Peyer's patch (tissue), 4 donors: ENCODE data around the gene POLR1C. TPM values are rescaled to one million over a fixed set of nuclear protein-coding genes. Genes with fewer than 3 reads are reported as not detected.
"Not testable (repeated sequence)": the region's sequence is repeated elsewhere in the genome, so short reads cannot be mapped to it uniquely, and the experiment has no call there.

Experiments
- DNase-seq, 3 donors: peaks; one replicate each; pipeline ENCODE4 v3.0.0-alpha.2; 2017 to 2019
- H3K27ac ChIP-seq, 4 donors: fragments of 200-600 bp; sonication (generic); one replicate each; pipeline ENCODE4 v1.5.1; 2016 to 2019
- H3K27me3 ChIP-seq, 2 donors: fragments of 200-600 bp; sonication (generic); one replicate each; pipeline ENCODE4 v1.5.1; 2019
- H3K36me3 ChIP-seq, 3 donors: fragments of 200-600 bp; sonication (generic); one replicate each; pipeline ENCODE4 v1.5.1; 2016 to 2019
- H3K4me1 ChIP-seq, 4 donors: fragments of 200-600 bp; sonication (generic); one replicate each; pipeline ENCODE4 v1.5.1; 2016 to 2019
- H3K4me3 ChIP-seq, 4 donors: fragments of 200-600 bp; sonication (generic); 1 replicate in 3 of 4; 2 replicates in 1 of 4; pipeline ENCODE4 v1.5.1; 2016 to 2019; ENCODE audit warnings: mild to moderate bottlenecking in 1 of 4
- H3K9me3 ChIP-seq, 4 donors: fragments of 200-600 bp; sonication (generic); one replicate each; pipeline ENCODE4 v1.5.1; 2016 to 2019; ENCODE audit warnings: mild to moderate bottlenecking in 1 of 4
- CTCF ChIP-seq, 6 experiments: fragments of 450-650 bp in 4 of 6; fragments of 200-600 bp in 2 of 6; sonication (generic) in 1 of 6; IDR thresholded peaks; one replicate each; pipeline ENCODE4 v1.5.1; 2017 to 2019; ENCODE audit warnings: antibody characterized with exemption in 6 of 6, mild to moderate bottlenecking in 3 of 6, moderate library complexity in 1 of 6
- POLR2A ChIP-seq, 2 donors: fragments of 450-650 bp; IDR thresholded peaks; one replicate each; pipeline ENCODE4 v1.5.1; 2017; ENCODE audit warnings: antibody characterized with exemption in 2 of 2, mild to moderate bottlenecking in 2 of 2, moderate library complexity in 2 of 2
- total RNA-seq, 4 donors: library from RNA; depleted of rRNA; stranded (reverse); fragments of >200 nt; gene quantifications; one replicate each; pipeline ENCODE4 v1.1.0, GENCODE V29; 2016

POLR1C gene
- total RNA-seq, 4 donors from 2014 or later, result 8.6 to 29.7 (median 16.5) TPM

- Histone ChIP-seq H3K27me3 (no peaks in the 10 kb centered on the region), H3K4me3 (no peak overlapping the region), H3K36me3 (peaks cover 0 to 77% (median 0%) of the 10 kb centered on the region in 3 donors), H3K4me1 (peaks cover 0 to 12% (median 6%) of the 10 kb centered on the region in 4 donors), H3K9me3 (no peaks in the 10 kb centered on the region), H3K27ac (no peak overlapping the region)
- TF ChIP-seq POLR2A (IDR thresholded peaks at IDR 0.05) (no peak), CTCF (IDR thresholded peaks at IDR 0.05) (no peak)
- no peak for DNase-seq
Observed at GRCh38 chr6:43521836-43522235, 4.9 kb downstream of the POLR1C start.

- Histone ChIP-seq H3K9me3 (no peaks in the 10 kb centered on the region), H3K27ac (no peak overlapping the region), H3K4me3 (no peak overlapping the region), H3K27me3 (no peaks in the 10 kb centered on the region), H3K4me1 (peaks cover 0 to 12% (median 4%) of the 10 kb centered on the region in 4 donors), H3K36me3 (peaks cover 0 to 86% (median 0%) of the 10 kb centered on the region in 3 donors)
- no peak for TF ChIP-seq CTCF (IDR thresholded peaks at IDR 0.05)
- TF ChIP-seq POLR2A (IDR thresholded peaks at IDR 0.05), result no peak
- DNase-seq, result no peak
Observed at GRCh38 chr6:43522547-43523261, 5.8 kb downstream of the POLR1C start.

GRCh38 chr6:43523284-43523683 is 6.4 kb downstream of the POLR1C start:
- Histone ChIP-seq H3K27me3 (no peaks in the 10 kb centered on the region), H3K4me3 (no peak overlapping the region), H3K9me3 (no peaks in the 10 kb centered on the region), H3K36me3 (peaks cover 0 to 91% (median 0%) of the 10 kb centered on the region in 3 donors), H3K4me1 (peaks cover 0 to 7% (median 0%) of the 10 kb centered on the region in 4 donors), H3K27ac (no peak overlapping the region)
- DNase-seq, result no peak
- TF ChIP-seq CTCF (IDR thresholded peaks at IDR 0.05) (no peak), POLR2A (IDR thresholded peaks at IDR 0.05) (no peak)

GRCh38 chr6:43524483-43524961 is 7.6 kb downstream of the POLR1C start:
- TF ChIP-seq CTCF (IDR thresholded peaks at IDR 0.05), result no peak
- no peak for TF ChIP-seq POLR2A (IDR thresholded peaks at IDR 0.05)
- Histone ChIP-seq H3K4me3 (no peak overlapping the region), H3K27me3 (no peaks in the 10 kb centered on the region), H3K9me3 (no peaks in the 10 kb centered on the region), H3K36me3 (peaks cover 0 to 97% (median 2%) of the 10 kb centered on the region in 3 donors), H3K4me1 (no peaks in the 10 kb centered on the region), H3K27ac (no peak overlapping the region)
- peak in 1 of 3 donors; percentile 34 for DNase-seq

- no peaks in the 10 kb centered on the region for H3K27me3 ChIP-seq
- DNase-seq, result no peak
- TF ChIP-seq POLR2A (IDR thresholded peaks at IDR 0.05), result no peak
- TF ChIP-seq CTCF (IDR thresholded peaks at IDR 0.05), result no peak
- peaks cover 0 to 56% (median 2%) of the 10 kb centered on the region in 3 donors for H3K36me3 ChIP-seq
- no peak overlapping the region for H3K4me3 ChIP-seq
- H3K27ac ChIP-seq, result no peak overlapping the region
- no peaks in the 10 kb centered on the region for H3K4me1 ChIP-seq
- no peaks in the 10 kb centered on the region for H3K9me3 ChIP-seq
Observed at GRCh38 chr6:43532201-43532600, 15.3 kb downstream of the POLR1C start.

- H3K4me1 ChIP-seq, H3K27ac ChIP-seq, H3K4me3 ChIP-seq, H3K9me3 ChIP-seq, DNase-seq, H3K27me3 ChIP-seq: not testable (repeated sequence)
- peaks cover 0 to 31% (median 0%) of the 10 kb centered on the region in 3 donors for H3K36me3 ChIP-seq
Observed at GRCh38 chr6:43538986-43539385, 22.1 kb downstream of the POLR1C start.

- H3K36me3 ChIP-seq, result peaks cover 0 to 27% (median 0%) of the 10 kb centered on the region in 3 donors
- not testable (repeated sequence) for H3K9me3 ChIP-seq, H3K27me3 ChIP-seq, H3K4me3 ChIP-seq, H3K27ac ChIP-seq, DNase-seq, H3K4me1 ChIP-seq
Observed at GRCh38 chr6:43539409-43539808, 22.5 kb downstream of the POLR1C start.
